ENCODE results near the gene GHR. TPM values are rescaled to one million over a fixed set of nuclear protein-coding genes. Genes with fewer than 3 reads are reported as not detected.

GHR gene
- total and polyA plus RNA-seq, 10 of the 15 experiments (the other 5 are each of a cell fraction or from before 2014, with no cell fraction given) = 0.23 to 10.2 (median 0.48) TPM

DNA sequence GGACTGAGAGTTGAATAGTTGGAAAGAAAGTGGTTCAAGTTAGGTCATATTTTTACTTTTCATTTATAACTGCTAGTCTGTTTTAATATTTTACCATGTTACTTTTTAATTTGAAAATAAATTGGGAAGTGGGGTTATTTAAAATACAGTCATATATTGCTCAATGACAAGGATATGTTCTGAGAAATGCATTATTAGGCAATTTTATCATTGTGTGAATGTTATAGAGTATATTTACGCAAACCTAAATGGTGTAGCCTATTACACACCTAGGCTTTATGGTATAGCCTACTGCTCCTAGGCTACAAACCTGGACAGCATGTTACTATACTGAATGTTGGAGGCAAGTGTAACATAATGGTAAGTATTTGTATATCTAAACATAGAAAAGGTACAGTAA, 338.6 kb downstream of the GHR start:
- ChIA-PET POLR2A (no interaction called here), SMC1A (ENCODE audit: uncharacterized antibody, unreplicated experiment) (interaction anchor here (1.1 to 2.2 kb wide), 3 partner anchors 10 to 13 kb away, joined by 3 to 8 read pairs (median 8); no protein-coding TSS in a partner anchor), RAD21 (ENCODE audit: unreplicated experiment) (interaction anchor here (1.3 kb wide), 1 partner anchor 128 kb away, joined by 3 read pairs; no protein-coding TSS in a partner anchor), CTCF (interaction anchor here (0.7 to 1.8 kb wide), 5 partner anchors 11 to 757 kb away, joined by 3 to 7 read pairs (median 4); no protein-coding TSS in a partner anchor)
- Histone ChIP-seq H3K36me3 (ENCODE audit: control insufficient read depth in 2 of 2, insufficient read depth in 2 of 2, low read length in 1 of 2) (no peaks in the 10 kb centered on the region; a peak in 1 of 4 replicates), H3K27me3 (replicated peaks in 1 of 2; ENCODE audit: control insufficient read depth in 2 of 2, insufficient read depth in 2 of 2, low read length in 1 of 2) (no peaks in the 10 kb centered on the region), H3K27ac (ENCODE audit: control insufficient read depth, insufficient read depth) (no peak overlapping the region), H3K4me2 (ENCODE audit: control insufficient read depth, insufficient read depth) (no peak overlapping the region), H3K4me3 (no peak overlapping the region), H3K9me3 (replicated peaks; ENCODE audit: control insufficient read depth, insufficient read depth, low read length) (no peaks in the 10 kb centered on the region), H2AFZ (ENCODE audit: control insufficient read depth, low read depth, low read length) (no peak overlapping the region), H4K20me1 (ENCODE audit: control insufficient read depth, insufficient read depth) (no peaks in the 10 kb centered on the region), H3K4me1 (ENCODE audit: control insufficient read depth, insufficient read depth, low read length) (no peaks in the 10 kb centered on the region), H3K9ac (ENCODE audit: control insufficient read depth, insufficient read depth, low read length) (no peak overlapping the region), H3K79me2 (ENCODE audit: control insufficient read depth, insufficient read depth, low read length) (no peaks in the 10 kb centered on the region)
- ATAC-seq (no peak), DNase-seq (ENCODE audit: low read depth, low spot score) (no peak), FAIRE-seq (no peak)
- in situ Hi-C loops (cut with MboI) (loop anchor here (10.0 kb wide), 1 partner anchor 907 kb away; no protein-coding TSS in a partner anchor), intact Hi-C loops (cut with micrococcal nuclease; ENCODE audit: unreplicated experiment) (no loop called here)
- 100% methylated on average over 1 of the region's 1 CpG for WGBS (ENCODE audit: insufficient coverage, insufficient replicate concordance, low lambda C conversion rate, missing lambda C conversion rate)
- BruUV-seq (replicated peaks) = no TSS peak
- no peak for TF ChIP-seq RB1 (IDR thresholded peaks at IDR 0.05; ENCODE audit: borderline replicate concordance)
- TF ChIP-seq BMI1 (IDR thresholded peaks at IDR 0.05; ENCODE audit: borderline replicate concordance) = no peak
- TF ChIP-seq SUPT20H (IDR thresholded peaks at IDR 0.05; ENCODE audit: borderline replicate concordance, control insufficient read depth, low read depth, low read length) = no peak
- no peak for TF ChIP-seq PKNOX1 (IDR thresholded peaks at IDR 0.05)
- TF ChIP-seq IRF4 (IDR thresholded peaks at IDR 0.05; ENCODE audit: low read depth, low read length) = no peak
- TF ChIP-seq BCLAF1 (IDR thresholded peaks at IDR 0.05) = no peak
- TF ChIP-seq EZH2 (IDR thresholded peaks at IDR 0.05; ENCODE audit: borderline replicate concordance, control insufficient read depth, low read depth, low read length) = no peak
- TF ChIP-seq ZNF592 (IDR thresholded peaks at IDR 0.05) = no peak
- TF ChIP-seq NR2F1 (conservative IDR thresholded peaks at IDR 0.05) = no peak
- TF ChIP-seq, protein P1, sequence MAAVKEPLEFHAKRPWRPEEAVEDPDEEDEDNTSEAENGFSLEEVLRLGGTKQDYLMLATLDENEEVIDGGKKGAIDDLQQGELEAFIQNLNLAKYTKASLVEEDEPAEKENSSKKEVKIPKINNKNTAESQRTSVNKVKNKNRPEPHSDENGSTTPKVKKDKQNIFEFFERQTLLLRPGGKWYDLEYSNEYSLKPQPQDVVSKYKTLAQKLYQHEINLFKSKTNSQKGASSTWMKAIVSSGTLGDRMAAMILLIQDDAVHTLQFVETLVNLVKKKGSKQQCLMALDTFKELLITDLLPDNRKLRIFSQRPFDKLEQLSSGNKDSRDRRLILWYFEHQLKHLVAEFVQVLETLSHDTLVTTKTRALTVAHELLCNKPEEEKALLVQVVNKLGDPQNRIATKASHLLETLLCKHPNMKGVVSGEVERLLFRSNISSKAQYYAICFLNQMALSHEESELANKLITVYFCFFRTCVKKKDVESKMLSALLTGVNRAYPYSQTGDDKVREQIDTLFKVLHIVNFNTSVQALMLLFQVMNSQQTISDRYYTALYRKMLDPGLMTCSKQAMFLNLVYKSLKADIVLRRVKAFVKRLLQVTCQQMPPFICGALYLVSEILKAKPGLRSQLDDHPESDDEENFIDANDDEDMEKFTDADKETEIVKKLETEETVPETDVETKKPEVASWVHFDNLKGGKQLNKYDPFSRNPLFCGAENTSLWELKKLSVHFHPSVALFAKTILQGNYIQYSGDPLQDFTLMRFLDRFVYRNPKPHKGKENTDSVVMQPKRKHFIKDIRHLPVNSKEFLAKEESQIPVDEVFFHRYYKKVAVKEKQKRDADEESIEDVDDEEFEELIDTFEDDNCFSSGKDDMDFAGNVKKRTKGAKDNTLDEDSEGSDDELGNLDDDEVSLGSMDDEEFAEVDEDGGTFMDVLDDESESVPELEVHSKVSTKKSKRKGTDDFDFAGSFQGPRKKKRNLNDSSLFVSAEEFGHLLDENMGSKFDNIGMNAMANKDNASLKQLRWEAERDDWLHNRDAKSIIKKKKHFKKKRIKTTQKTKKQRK (IDR thresholded peaks at IDR 0.05; ENCODE audit: low read depth, low read length) = no peak

Measured in GM12878 (cell line).